ENCODE measurements around the gene MORN5.

The MORN5 gene

GRCh38 chr9:122239722-122240121 lies 80.0 kb downstream of the MORN5 start:
- no peak for FAIRE-seq

- FAIRE-seq = no peak
Measured at GRCh38 chr9:122244349-122244748, 84.6 kb downstream of the MORN5 start.

GRCh38 chr9:122246666-122247065 lies 87.0 kb downstream of the MORN5 start:
- FAIRE-seq = no peak

GRCh38 chr9:122248448-122248865 lies 88.7 kb downstream of the MORN5 start:
- no peak for FAIRE-seq
